Activated CD4-positive, alpha-beta T cell treated with anti-CD3 and anti-CD28 coated beads, Interleukin-2, amount 50 U/mL, for 1 hour (primary cell): Measurements from ENCODE around the gene ADGRA3.

ENCODE experiments used
- DNase-seq: peaks from one replicate; pipeline ENCODE4 v3.0.0-alpha.2; 2020

ADGRA3 gene

DNA sequence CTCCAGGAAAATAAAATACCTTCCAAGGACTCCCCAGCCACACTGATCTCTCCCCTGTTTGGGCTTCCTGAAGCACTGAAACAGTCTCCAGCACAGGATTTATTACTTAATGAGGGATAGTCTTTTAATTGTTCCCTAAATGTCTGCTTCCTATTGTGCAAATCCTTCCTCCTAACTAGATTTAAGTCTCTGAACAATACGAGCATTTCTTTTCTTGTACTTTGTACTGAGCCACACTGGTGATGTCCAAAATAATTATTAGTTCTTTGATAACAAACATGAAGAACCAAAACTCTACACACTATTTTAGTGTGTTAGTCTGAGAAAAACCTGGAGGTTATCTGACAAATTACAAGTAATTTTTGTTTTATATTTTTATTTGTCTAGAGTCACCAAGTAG is 5.1 kb downstream of the ADGRA3 start:
- no peak for DNase-seq

DNA sequence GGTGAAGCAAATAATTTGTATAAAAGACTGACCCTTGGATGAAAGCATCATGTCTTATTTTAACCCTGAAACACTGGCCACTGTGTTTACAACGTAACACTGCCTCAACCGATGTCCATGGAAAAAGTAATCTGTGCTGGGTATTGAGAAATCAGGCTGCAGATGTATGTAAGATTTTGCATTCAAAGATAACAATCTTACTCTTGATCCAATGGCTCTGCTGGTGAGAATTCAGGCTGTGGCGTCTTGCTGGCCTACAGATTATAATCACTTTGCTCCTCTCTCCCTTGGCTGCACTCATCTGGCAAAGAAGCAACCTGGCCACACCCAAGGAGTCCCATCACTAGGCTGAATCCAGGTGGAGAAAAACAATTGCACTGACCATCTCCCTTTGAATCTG is 7.5 kb downstream of the ADGRA3 start:
- DNase-seq, result no peak

DNA sequence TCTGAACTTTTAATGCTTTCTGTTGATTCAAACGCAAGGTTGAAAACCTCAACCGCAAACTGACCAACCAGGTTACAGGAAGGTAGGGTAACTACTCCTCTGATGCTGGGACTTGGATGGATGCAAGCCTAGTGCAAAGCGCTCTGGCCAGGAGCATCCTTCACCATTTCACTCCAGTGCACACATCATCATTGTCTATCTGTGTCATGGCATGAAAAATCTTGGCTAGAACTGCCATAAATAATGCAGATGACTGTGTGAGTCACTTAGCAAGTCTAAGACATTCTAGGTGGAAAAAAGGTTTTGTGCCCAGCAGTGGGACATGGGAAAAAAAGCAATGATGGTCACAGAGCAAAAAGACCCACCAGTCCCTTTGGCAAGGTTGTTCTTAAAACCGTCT is 10.9 kb downstream of the ADGRA3 start:
- no peak for DNase-seq

DNA sequence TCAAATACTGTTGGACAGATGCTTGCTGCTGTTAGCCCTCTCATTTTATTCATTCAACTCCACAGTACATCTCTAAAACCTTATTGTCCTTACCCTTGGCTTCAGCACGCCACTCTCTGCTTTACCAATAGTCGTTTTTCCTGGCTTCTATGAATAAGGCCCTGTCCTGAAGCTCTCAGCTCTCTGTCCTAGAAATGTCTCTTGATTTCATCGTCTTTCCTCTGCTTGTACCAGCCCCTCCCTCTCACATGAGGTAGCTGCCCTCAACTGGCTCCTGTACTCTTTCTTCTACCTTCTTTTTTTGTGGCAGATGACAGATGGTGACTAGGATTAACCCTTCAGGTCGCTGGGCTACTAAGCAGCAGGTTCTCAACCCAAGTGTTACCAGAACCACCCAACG is 11.4 kb downstream of the ADGRA3 start:
- no peak for DNase-seq

DNA sequence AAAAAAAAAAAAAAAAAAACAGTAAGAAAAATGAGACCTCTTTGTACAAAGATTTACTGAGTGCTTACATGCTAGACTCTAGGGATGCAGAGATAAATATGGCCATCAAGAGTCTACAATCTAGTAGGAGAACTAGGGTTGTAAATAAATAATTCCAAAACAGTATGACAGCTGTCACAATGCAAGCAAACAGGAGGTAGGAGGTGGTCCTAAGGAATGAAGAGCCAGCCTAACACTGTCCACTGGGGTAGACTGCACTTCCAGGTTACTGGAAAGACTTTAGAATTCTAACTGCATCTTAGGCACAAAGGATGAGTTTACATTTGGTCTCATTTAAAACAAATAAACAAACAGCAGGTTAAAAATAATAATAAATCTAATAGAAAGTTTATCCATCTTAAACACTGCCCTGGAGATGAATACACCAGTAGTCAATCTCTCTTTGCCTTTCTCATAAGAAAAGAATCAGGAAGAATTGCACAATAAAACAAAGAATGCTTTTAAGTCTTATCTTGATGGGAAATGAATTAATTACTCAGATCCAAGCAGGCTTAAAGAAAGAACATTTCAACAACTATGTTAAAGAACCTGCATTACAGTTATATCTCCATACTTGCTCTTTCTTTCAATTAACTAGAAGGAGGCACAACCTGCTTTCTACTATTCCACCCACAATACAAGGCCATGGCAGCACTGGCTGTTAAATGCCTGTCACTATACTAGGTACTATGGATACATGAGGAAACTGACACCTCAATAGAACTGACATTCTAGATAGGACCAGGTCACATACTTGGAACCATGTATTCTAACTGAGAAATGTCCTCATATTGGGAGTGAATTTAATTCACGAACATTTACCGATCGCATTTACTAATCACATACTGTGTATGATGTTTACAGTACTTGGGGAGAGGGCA is 12.7 kb downstream of the ADGRA3 start:
- no peak for DNase-seq

DNA sequence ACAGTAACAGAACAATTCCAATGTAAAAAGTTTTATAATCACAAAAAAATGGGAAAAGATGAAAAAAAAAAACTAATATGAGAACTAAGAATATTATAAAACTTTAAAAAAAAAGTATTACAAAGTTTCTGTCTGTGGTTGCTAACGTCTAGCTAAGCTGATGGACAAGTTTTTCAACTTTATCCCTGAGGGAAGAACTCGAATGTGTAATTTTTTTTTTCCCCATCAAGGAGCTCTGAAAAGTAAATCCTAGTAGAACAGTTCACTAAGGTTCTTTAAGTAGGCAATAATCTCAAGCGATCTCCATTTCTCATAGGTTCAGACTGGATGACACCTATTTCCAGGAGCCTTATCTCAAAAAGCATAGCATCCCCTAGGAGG is 14.2 kb downstream of the ADGRA3 start:
- no peak for DNase-seq

DNA sequence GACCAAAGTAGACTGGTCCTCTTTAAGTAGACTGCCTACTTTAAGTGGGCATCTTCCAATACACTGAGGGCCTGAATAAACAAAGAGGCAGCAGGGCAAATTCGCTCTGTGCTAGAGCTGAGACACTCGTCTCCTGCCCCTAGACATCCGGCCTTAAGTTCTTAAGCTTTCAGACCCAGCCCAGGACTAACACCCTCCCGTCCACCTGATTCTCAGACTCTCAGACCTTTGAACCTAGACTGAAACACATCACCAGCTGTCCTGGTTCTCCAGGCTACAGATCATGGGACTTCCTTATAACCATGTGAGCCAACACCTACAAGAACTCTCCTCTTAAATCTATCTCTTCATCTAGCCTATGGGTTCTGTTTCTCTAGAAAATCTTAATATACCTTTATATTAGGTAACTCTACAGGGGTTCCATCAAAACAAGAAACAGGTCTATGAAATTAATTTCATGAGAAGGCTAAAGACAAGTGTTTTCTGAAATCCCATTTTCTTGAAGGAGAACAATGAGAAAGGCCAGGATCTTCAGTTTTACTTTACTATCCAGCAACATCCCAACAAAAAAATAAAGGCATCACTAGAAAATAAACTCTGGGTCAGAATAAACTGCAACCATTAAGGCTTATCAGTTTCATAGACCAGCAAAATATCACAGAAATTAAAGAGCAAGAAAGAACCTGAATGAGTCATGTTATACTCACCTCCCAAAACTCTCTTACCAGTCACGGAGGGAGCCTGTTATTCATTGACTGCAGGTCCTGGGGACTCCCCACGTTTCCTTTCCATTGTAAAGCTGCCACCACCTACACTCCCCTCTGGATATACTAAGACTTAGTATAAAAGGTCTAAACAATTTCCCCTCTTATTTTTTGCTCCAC is 14.8 kb downstream of the ADGRA3 start:
- no peak for DNase-seq

DNA sequence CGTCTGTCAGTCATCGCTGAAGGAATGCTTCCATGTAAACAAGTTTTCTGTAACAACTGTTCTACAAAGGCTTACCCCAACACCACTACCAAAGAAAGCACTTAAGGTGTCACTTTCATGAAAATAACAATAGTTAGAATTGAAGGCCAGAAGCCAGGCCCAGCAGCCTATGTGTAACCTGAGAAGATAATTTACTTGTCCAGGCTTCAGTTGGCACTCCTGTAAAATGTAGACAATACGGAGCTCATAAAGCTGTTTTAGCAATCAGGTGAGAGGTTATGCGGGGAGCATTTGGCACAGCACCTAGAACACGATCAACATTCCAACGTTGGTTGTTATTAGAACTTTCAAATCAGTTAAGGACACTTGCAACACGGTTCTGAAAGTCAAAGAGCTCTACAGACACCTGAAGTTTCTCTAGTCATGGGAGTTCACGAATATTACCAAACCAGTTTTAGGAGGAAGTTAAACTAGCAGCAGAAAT is 15.7 kb downstream of the ADGRA3 start:
- no peak for DNase-seq

DNA sequence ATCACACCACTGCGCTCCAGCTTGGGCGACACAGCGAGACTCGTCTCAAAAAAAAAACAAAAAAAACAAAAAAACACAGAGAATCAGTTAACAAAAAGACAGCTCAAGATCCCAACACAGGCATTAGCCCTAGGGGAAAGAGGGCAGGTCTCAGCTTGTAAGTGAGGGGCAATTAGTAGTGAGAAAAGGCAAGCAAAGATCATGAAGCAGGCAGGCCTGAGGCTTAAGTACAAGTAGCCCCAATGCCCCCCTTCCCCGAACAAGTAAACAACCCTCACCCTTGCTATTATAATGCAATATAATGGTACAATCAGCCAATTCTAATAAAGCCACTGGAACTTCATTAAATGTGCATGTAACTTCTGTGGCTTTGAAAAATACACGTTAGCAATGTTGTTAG is 17.0 kb downstream of the ADGRA3 start:
- DNase-seq, result no peak

DNA sequence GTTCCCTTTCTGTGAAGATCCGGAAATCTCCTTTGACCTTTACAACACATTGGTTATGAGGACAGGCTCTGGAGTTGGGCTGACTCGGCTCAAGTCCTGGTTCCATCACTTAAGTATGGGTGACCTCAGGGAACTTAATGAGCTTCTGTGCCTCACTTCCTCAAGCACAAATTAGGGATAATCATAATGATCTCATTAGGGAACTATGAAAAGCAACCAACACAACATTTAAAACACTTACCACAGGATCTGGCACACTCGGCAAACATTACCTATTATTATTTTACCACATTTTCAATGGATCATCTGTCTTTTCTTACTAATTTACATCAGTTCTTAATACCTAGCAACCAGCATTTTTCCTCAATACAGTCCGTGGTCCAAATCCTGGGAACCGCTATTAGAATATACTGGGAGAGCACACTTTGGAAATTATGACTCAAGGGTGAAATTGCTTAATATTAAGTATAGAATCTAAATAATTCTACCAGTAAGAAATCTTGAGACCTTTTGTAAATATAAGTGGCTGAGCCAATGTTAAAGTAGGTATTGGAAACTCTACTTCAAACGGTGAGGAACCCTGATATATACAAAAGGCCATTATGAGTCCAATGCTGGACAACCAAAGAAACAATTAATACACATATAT is 19.6 kb downstream of the ADGRA3 start:
- no peak for DNase-seq

DNA sequence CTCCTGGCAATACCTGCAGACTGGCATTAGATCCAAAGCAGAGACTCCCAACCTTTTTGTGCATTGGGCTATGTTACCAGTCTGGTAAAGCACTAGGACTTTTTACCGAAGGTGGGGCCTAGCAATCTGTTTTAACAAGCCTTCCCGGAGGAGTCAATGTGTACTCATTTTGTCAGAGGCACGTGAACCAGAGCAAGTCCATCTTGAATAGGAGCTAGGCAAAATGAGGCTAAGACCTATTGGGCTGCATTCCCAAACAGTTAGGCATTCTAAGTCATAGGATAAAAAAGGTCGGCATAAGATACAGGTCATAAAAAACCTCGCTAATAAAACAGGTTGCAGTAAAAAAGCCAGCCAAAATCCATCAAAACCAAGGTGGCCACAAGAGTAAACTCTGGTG is 22.3 kb downstream of the ADGRA3 start:
- no peak for DNase-seq

DNA sequence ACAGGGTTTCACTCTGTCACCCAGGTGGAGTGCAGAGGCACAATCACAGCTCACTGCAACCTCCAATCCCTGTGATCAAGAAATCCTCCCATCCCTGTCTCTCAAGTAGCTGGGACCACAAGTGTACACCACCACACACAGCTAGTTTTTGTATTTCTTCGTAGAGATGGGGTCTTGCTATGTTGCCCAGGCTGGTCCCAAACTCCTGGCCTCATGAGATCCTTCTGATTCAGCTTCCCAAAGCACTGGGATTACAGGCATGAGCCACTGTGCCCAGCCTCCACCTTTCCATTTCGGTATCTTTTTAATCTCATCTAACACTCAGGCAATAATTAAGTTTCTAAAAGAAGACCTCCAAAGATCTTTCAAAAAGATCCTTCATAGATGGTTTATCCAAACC is 22.9 kb downstream of the ADGRA3 start:
- DNase-seq, result no peak

DNA sequence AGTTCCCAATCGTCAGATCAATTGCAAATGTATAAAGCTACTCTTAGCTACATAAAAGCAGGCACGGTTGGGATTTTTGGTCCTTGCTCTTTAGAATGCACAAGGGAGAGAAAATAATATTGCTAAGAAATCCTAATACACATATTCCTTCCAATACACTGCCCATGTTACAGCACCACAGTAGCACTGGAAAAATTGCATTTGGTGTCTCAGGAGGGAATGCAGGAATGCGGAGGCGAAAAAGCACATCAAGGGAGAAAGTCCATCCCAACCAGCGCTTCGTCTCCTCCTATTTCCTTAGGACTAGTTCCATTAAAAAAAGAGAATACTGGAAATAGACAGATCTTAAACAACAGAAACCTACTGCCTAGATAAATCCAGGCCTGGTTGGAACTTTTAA is 23.9 kb downstream of the ADGRA3 start:
- DNase-seq, result no peak

DNA sequence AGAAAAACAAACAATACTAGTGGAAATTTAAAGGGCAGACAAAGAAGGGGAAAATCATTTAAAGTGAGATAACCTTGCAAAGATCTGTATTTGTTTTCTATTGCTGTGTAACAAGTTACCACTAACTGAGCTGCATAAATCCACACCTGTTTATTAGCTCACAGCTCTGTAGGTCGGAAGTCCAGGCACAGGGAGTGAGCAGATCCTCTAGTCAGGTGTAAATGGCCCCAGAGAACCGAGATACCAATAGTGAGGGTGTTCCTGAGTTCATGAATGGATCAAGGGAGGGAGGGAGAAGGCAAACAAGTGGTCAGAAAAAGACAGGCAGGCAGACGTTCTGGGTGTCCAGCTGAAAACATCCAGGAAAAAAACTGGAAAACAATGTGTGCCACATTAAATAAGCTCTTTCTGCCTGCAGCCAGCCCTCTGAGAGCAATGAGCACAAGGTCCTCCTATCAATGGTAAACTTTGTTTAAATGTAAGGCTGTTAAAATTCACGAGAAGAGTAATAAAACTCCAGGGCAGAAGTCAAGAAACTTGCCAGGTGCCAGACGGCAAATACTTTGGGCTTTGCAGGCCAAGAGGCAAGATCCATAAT is 25.0 kb downstream of the ADGRA3 start:
- DNase-seq, result no peak

DNA sequence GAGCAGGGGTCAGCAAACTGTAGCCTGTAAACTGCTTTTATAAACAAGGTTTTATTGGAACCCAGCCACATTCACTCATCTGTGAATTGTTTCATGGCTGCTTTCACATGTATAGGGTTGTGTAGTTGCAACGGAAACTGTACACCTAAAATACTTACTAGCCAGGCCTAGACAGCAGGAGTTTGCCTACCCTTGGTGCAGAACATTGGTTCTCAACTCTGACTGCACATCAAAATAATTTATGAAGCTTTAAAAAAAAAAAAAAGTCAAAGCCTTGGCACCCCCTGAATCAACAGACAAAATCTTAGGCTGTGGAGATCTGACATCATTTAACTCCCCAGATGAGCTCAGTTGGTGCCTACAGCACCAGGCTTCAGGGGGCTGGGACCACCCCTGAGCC is 27.8 kb downstream of the ADGRA3 start:
- DNase-seq, result no peak

DNA sequence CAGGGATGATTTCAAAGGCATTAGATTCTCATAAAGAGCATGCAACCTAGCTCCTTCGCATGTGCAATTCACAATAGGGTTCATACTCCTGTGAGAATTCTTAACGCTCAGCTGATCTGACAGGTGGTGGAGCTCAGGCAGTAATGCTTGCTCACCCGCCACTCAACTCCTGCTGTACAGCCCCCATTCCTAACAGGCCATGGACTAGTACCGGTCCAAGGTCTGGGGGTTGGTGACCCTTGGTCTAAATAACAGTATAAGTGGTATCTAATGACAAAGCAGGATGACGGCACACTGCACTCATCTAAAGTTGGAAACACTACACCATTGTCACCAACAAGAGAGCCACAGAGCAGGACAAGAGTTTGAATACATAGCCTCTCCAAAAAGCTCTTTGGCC is 28.5 kb downstream of the ADGRA3 start:
- DNase-seq, result no peak

DNA sequence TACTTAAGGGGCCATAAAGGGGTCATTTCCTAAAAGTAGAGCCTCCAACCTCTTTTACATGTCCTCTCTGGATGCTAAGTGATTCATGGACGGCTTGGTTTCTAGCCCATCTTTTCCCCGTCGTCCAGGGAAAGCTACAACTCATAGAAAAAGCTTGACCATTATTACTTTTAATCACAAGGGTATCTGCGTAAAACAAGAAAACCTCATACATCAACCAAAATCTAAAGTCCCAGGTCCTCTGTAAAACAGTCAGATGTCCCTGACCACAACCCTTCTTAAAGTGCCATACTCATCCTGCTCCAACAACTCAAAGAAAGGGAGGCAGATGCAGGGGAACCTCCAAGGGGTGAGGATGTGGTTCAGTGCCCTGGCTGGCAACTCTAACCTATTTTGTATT is 29.6 kb downstream of the ADGRA3 start:
- no peak for DNase-seq

DNA sequence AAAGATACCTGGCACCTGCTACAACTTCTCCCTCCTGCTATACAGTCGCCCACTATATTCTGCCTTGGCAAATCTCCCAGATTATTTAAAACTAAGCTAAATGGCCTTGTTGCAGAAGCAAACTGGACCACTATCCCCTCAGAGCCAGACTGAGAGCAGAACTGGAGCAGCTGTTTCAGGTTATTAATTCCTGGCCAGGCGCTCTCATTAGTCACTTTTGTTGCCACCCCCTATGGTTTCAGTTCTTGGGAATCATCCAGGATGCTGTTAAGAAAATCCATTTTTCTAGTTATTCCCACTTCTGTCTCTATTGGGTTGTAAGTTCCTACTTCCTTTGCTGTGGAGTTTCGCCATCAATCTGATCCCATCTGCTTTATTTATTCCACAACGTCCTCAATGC is 30.1 kb downstream of the ADGRA3 start:
- DNase-seq, result no peak

DNA sequence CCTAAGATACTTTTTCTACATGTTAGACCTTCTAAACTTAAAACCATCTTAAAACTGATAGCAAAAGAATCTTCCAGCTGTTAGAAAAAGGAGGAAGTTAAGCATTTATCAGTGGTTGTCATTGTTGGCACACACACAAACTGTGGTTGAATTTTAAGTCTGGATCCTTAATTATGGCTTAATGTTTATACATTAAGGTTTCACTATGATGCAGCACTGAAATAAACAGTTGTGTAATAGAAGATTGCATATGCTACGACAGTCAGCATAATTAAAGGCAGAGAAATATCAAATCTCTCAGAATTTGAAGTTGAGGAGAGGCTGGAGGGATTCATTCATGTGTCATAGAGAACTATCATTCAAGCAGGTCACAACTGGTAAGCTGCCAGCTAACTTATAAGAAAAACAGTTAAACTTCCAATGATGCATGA is 32.3 kb downstream of the ADGRA3 start:
- no peak for DNase-seq

DNA sequence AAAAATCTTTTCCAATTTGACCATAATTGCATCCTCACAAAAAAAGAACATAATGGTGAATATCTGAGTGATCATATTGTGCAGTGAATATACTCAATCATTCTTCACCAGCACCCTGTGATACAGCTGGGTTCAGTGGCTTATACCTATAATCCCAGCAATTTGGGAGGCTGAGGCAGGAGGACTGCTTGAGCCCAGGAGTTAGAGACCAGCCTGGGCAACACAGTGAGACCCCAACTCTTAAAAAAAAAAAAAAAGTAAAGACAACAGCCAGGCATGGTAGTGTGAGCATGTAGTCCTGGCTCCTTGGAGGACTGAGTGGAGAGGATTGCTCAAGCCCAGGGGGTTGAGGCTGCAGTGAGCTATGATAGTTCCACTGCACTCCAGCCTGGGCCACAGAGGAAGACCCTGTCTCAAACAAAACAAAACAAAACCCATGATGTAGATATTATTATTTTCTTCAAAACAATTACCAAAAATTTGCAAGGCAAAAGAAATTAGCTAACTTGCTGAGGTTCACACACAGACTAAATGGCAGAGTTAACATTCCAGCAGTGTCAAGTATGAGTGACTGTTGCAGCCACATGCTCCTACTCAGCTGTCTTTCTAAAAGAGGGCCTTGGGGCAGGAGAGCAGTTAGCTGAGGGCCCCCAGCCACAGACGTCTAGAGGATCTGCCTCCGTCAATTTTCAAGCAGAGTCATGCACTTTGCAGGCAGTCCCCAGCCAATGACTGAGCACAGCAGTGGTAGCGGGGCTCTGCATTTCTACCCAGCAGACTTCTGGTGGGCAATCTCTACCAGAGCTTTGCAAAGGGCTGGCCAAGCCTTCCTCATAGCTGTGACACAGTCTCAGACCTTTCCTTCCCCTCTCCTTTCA is 33.4 kb downstream of the ADGRA3 start:
- no peak for DNase-seq

DNA sequence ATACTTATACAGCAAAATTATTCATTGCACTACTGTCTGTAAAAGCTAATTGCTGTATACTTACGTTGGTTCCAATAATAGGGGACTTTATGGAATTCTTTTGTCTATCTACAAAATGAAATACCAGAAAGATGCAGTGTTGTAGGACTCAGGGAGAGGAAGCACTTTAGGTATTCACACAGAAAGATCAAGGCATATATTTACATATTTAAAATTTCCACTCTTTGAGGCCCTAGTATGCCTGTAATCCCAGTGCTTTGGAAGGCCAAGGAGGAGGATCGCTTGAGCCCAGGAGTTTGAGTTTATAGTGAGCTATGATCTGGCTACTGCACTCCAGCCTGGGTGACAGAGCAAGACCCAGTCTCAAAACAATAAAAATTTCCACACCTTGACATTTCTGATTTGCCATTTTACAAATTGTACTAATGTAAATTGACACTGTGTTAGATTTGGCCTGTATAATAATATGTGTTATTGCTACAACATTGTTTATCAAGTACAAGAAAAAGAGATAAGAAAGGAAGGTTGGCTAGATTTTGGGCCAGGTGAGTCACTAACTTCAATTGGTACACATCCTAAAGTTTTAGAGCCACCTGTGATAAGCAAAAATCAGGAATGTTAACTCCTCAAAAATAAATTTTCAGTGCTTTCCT is 35.1 kb downstream of the ADGRA3 start:
- DNase-seq, result no peak
